HG03196 (cell line): ENCODE measurements around the gene MAD1L1.
"Not testable (repeated sequence)": the region's sequence is repeated elsewhere in the genome, so short reads cannot be mapped to it uniquely, and the experiment has no call there.

Experiments
- ATAC-seq: cut with Tn5 transposase; IDR thresholded peaks from one replicate; pipeline ENCODE4 v1.9.1; 2021; ENCODE audit not compliant: unreplicated experiment

MAD1L1 gene

GRCh38 chr7:1977059-1977875 is 255.5 kb downstream of the MAD1L1 start:
- ATAC-seq: no peak

GRCh38 chr7:1976521-1976920 is 256.2 kb downstream of the MAD1L1 start:
- ATAC-seq: not testable (repeated sequence)

- ATAC-seq: no peak
Measured at GRCh38 chr7:1975581-1975980, 257.2 kb downstream of the MAD1L1 start.

GRCh38 chr7:1975179-1975578 is 257.6 kb downstream of the MAD1L1 start:
- ATAC-seq: no peak

GRCh38 chr7:1974290-1975101 is 258.2 kb downstream of the MAD1L1 start:
- ATAC-seq: no peak

GRCh38 chr7:1973321-1974251 is 259.2 kb downstream of the MAD1L1 start:
- ATAC-seq: no peak

- ATAC-seq: no peak
Measured at GRCh38 chr7:1972744-1973143, 260.0 kb downstream of the MAD1L1 start.

- no peak for ATAC-seq
Measured at GRCh38 chr7:1971946-1972654, 260.6 kb downstream of the MAD1L1 start.

GRCh38 chr7:1970895-1971294 is 261.9 kb downstream of the MAD1L1 start:
- no peak for ATAC-seq

GRCh38 chr7:1970285-1970660 is 262.5 kb downstream of the MAD1L1 start:
- ATAC-seq: not testable (repeated sequence)

- no peak for ATAC-seq
Measured at GRCh38 chr7:1969459-1970284, 263.1 kb downstream of the MAD1L1 start.

- ATAC-seq: no peak
Measured at GRCh38 chr7:1968397-1969111, 264.2 kb downstream of the MAD1L1 start.

- ATAC-seq: no peak
Measured at GRCh38 chr7:1967512-1968396, 265.0 kb downstream of the MAD1L1 start.

GRCh38 chr7:1966631-1967200 is 266.0 kb downstream of the MAD1L1 start:
- ATAC-seq: no peak

- no peak for ATAC-seq
Measured at GRCh38 chr7:1965579-1966294, 267.0 kb downstream of the MAD1L1 start.

GRCh38 chr7:1964913-1965578 is 267.7 kb downstream of the MAD1L1 start:
- no peak for ATAC-seq
